GM19193 (cell line): ENCODE results near the gene CDC42BPA.

Source experiments
- POLR2A ChIP-seq: IDR thresholded peaks from 4 replicates; pipeline ENCODE4 v1.6.1; 2011; ENCODE audit not compliant: insufficient read depth, insufficient read length; ENCODE audit errors: extremely low read depth

Gene CDC42BPA

DNA sequence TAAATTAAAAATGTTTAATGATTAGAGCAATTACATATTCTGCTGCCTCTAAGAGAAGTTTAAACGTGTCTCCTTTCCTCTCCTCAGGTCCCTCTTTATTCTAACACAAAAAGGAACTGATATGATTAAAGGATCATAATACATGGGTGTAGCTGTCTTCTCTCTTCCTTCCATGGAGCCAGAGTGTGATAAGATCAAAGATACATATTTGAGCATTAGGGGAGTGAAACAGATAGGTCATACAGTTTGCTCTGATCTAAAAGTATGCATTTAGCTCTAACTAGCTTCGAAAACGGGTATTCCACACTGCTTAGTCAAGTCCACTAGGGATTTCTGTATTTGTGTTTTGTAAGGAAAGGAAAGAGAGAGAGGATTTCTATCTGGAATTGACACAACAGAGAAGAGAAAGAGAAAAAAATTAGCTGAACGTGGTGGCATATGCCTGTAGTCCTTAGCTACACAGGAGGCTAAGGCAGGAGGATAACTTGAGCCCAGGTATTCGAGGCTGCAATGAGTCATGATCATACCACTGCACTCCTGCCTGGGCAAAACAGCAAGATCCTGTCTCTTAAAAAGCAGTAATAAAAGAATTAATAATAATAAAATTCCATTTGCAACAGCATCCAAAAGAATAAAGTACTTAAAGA, 63.1 kb downstream of the CDC42BPA start:
- TF ChIP-seq POLR2A, result no peak

DNA sequence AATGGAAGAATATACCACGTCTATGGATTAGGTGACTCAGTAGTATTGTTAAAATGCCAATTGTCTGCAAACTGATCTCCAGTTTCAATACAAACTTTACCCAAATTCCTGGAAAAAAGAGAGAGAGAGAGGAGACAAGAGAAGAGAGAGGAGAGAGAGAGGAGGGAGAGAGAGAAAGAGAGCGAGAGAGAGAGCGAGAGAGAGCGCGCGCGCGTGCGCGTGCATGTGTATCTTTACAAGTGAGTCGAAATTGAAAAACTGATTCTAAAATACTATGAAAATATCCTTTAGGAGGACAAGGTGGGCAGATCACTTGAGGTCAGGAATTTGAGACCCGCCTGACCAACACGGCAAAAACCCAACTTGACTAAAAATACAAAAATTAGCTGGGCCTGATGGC, 65.2 kb downstream of the CDC42BPA start:
- no peak for TF ChIP-seq POLR2A

DNA sequence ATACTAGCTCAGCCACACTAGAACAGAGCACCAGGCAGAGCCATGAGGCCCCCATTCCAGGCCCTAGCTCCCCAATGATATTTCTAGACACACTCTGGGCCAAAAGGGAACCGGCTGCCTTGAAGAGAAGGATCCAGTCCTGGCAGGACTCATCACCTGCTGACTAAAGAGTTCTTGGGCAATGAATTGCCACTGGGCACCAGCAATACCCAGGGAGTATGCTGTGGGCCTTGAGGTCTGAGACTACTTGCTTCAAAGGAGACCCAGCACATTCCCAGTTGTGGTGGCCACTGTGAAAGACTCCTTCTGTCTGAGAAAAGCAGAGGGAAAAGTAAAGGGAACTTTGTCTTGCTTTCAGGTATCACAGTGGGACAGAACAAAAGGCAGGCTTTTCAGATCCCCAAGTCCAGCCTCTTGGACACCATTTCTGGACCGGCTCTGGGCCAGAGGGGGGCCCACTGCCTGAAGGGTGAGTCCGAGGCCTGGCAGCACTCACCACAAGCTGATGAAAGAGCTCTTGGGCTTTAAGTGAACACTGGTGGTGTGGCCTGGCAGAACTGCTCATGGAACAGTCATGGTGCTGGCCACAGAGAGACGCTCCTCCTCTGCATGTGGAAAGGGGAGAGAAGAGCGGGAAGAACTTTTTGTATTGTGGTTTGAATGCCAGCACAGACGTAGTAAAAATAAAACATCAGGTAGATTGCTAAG, 72.5 kb downstream of the CDC42BPA start:
- no peak for TF ChIP-seq POLR2A

DNA sequence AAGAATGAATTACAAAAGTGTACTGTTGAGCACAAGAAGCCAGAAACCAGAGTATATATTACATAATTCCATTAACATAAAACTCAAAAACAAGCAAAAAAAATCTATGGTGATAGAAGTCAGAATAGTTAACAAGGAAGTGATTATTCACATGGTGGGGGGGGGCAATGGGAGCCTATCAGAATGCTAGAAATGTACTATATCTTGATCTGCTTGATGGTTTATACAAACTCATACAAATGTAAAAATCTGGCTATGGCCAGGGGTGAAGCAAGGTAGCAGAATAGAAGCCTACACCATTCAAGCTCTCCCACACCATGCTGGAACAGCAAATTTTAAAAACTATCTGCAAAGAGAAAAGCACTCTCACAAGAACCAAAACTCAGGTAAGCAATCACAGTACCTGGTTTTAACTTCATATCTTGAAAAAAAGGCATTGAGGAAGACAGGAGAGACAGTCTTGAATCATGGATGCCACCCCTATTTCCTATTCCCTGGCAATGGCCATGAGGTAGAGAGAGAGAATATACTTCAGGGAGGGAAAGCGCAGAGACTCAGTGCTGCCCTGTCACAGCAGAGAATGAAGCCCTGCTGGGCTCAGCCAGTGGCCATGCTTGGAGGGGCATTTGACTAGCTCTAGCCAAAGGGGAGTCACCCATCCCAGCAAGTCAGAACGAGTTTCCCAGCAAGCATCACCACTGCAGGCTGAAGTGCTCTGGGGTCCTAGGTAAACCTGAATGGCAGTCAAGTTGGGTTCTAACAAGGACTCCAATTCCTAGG, 73.8 kb downstream of the CDC42BPA start:
- no peak for TF ChIP-seq POLR2A

DNA sequence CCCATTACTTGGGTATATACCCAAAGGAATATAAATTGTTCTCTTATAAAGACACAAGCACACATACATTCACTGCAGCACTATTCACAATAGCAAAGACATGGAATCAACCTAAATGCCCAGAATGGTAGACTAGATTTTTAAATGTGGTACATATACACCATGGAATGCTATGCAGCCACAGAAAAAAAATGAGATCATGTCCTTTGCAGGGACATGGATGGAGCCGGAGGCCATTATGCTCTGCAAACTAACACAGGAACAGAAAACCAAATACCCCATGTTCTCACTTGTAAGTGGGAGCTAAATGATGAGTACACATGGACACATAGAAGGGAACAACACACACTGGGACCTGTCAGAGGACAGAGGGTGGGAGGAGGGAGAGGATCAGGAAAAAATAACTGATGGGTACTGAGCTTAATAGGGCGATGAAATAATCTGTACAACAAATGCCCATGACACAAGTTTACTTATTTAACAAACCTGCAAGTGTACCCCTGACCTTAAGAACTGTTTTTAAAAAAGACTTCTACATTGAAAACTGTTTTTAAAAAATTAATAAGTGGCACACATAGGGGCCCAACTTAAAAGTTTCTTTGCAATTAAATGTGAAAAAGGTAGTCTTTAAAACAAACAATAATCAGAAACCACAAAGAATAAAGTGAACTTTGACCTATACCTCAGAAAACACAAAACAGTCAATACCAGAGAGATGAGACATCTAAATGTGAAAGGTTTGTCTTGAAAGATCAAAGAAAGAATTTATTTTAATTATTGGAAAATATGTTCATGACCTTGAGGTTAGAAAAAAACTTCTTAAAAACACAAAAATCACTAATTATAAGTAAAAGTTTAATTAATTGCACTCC, 75.2 kb downstream of the CDC42BPA start:
- TF ChIP-seq POLR2A, result no peak

DNA sequence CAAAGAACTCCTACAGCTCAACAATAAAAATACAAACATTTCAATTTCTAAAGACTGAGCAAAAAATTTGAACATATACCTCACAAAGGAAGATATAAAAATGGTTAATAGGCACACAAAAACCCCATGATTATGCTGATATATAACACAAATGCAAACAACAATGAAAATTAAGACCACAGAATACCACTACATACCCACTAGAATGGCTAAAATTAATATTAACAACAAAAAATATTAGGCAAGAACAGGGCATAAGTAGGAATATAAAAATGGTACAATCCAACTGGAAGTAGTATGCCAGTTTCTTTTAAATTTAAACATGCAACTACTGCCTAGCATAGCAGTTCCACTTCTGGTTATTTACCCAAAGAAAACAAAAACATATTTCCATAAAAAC, 77.3 kb downstream of the CDC42BPA start:
- TF ChIP-seq POLR2A, result no peak

DNA sequence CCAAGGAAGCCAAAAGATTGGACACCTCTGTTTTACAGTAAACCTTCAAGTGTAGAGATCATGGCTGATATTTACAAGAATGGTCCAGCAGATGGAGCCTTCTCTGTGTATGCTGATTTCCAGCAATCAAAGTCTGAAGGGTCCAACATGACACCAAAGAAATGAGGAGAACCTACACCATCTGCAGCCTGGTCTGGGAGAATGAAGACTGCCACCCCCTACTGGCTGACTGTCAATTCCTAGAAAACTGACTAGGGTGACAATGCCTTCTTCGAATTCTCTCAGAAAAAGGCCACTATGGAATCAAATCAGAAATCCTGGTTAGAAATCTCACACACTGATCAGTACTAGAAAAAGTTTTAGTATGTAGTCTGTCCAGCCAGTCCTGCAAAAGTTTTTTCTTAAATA, 83.3 kb downstream of the CDC42BPA start:
- TF ChIP-seq POLR2A, result no peak

DNA sequence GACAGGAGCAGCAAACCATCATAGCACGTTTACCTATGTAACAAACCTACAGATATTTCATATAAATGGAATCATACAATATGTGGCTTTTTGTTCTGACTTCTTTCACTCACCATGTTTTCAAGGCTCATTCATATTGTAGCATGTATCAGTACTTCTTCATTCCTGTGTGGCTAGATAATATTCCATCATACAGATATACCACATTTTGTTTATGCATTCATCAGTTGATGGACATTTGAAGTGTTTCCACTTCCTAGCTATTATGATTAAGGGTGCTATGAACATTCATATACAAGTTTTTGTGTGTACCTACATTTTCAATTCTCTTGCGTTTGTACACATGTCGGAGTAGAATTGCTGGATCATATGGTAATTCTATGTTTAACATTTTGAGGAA, 90.1 kb downstream of the CDC42BPA start:
- TF ChIP-seq POLR2A, result no peak

DNA sequence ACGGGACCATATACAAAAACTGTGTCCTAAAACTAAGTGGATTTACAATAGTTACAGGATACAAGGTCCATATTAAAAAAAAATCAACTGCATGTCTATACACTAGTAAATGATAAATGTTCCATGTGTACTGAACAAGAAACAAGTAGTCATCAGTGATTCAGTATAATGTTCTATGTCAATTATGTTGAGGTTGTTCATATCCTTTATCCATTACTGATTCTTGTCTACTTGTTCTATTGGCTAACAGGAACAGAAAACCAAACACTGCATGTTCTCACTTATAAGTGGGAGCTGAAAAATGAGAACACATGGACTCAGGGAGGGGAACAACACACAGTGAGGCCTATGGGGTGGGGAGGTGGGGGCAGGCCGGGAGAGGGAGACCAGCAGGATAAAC, 90.5 kb downstream of the CDC42BPA start:
- no peak for TF ChIP-seq POLR2A

DNA sequence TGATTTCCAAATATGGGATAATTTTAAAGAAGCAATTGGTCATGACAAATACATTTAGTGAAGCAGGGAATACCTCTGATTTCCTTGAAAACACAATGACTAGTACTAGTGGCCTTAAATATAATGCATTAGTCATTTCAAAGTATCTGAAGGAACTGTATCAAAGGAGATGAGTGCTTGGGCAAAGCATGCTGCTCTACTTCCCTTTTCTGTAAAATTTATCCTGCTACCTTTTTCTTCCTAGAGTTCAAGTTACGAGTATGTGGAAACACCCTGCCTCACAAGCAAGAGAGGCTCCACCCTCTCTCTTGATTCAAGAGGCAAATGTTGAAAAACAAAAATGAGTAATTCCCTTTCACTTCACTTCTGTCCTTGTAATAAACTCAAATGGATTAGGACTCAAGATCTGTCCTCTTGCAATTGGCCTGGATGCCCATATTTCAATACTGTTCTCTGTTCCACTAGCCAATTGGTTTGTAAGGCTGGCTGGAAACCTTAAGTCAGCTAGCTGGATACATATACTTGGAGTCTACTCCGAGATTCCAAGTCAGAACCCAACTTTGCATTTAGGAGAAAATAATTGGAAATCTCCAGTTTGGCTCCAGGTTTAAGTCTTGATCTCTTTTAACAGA, 92.5 kb downstream of the CDC42BPA start:
- no peak for TF ChIP-seq POLR2A

DNA sequence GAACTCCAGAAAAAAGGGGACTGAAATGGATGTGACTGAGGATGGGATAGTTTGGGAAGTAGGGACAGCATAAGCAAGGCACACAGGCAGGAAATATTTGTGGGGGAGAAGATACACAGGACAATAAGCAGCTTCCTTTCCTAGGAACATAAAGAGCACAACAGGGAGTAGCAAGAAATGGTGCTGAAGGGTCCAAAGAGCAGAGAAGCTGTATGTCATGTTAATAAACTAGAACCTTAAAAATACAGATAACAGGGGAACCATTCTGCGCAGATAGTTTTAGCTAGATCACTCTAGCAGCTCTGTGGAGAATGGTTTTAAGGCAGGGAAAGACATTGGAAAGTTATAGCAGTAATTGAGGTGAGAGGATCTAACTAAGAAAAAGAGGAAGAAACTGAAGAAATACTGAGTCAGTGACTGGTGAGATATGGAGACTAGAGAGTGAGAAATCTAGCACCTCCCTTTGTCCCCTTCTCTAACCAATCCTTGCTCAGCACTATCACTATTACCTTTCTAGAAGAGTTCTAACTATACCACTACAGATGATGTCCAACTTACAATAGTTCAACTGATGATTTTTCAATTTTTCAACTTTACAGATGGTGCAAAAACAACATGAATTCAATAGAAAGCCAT, 95.0 kb downstream of the CDC42BPA start:
- TF ChIP-seq POLR2A, result no peak

DNA sequence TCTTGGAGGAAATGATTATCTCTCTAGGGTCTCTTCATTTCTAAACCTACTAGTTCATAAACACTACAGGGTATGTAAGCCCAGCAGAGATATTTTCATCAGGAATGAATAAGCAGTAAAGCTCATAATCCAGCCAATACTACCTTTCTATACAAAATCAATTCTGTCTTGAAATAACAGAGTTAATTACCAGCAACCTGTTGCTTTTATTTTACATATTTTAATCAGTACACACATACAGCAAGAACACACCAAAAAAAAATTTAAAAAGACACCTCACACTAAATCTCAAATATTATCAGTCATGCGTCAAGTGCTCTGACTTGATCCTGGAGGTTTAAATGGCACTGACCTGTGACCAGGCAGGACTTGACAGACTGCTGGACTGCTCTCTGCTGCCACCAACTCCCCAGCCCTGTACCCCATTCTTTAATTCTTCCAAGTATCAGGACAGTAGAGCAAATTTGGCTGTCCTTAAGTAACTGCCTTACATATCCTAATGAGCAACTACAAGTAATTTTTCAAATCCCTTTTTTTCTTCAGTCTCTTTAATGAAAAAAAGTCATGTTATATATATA, 98.5 kb downstream of the CDC42BPA start:
- no peak for TF ChIP-seq POLR2A

DNA sequence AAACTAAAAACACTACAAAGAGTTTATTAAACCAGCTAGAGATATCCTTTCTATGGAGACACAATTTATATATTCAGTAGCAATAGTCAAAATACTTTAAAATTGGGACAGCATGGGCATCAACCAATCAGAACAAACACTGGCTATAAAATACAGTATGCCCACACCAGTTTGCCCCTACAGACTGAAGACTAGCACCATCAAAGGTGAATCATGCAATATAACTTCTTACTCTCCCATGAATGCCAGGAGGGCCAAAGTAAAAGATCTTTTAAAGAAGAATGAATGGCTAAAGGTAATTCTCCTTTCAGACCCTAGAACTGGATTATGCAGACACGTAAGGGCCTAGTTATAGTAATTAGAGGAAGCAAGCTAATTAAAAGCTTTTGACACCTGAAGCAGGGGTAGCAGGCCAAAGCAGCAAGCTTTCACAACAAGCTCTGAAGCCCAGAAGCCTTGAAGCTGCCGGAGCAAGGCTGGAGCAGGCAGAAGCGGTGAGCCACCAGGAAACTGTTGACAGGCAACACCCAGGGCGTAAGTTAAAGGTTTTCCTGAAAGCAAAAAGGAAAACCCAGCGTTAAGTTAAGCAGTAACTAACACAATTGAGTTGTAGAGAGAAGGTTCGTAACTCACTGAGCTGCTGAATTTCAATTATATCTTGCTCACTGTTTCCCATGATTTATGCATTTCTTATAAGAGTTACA, 99.3 kb downstream of the CDC42BPA start:
- no peak for TF ChIP-seq POLR2A
